ENCODE data around the gene FNDC11.
"Not testable (repeated sequence)": the region's sequence is repeated elsewhere in the genome, so short reads cannot be mapped to it uniquely, and the experiment has no call there.

The FNDC11 gene

GRCh38 chr20:63553251-63553932 is 567 bp upstream of the FNDC11 start:
- DNase-seq (ENCODE audit: low read depth in 2 of 2) = peak; percentile 34 to 59

DNA sequence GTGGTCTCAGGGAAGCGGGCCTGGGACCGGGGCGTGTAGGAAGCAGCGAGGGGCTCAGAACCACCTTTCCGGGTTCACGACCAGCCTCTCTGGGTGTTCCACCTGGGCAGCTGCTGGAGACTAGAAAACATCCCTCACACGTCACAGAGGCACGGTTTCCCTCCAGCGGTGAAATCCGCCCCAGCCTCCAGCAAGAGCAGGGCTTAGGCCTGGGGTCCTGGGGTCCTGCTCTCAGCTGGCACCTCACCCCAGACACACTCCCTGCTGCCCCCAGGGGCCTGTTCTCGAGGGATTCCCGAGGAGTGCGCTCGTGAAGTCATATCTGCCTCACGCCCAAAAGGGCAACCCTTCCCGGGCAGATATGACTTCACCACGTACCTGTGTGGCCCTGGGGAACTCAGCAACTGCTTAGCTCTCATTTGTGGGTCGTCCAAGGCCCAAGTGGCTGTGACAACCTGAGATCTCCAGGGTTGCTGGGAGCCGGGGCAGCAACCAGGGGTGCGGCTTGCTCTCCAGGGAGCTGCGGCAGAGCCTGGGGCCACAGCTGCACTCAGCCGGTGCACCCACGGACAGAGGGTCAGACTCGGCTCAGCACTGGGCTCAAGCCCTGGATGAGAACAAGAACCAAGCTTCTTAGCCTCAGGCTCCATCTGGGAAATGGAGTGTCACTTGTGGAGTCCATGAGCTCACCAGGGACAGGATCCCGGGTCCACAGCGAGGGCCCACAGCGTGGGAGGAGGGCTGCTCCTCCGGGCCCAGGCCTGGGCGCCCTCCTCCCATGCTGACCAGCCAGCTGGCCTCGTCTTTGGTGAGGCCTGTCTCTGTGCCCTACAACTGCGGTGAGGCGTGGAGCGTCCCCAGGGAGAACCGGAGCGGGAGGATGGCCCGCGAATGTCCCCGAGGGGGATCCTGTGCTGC is 661 bp downstream of the FNDC11 start:
- DNase-seq (ENCODE audit: low read depth in 2 of 2) = no peak

DNA sequence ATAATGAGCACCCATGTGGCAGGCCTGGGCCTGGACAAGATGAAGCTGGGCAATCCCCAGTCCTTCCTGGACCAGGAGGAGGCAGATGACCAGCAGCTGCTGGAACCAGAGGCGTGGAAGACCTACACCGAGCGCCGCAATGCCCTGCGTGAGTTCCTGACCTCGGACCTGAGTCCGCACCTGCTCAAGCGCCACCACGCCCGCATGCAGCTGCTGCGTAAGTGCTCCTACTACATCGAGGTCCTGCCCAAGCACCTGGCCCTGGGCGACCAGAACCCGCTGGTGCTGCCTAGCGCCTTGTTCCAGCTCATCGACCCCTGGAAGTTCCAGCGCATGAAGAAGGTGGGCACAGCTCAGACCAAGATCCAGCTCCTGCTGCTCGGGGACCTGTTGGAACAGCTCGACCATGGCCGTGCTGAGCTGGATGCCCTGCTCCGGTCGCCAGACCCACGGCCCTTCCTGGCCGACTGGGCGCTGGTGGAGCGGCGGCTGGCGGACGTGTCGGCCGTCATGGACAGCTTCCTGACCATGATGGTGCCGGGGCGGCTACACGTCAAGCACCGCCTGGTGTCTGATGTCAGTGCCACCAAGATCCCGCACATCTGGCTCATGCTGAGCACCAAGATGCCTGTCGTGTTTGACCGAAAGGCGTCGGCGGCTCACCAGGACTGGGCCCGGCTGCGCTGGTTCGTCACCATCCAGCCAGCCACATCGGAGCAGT is 1.9 kb downstream of the FNDC11 start:
- no peak for DNase-seq (ENCODE audit: low read depth in 2 of 2)

GRCh38 chr20:63556873-63557478 is 3.0 kb downstream of the FNDC11 start:
- no peak for DNase-seq (ENCODE audit: low read depth in 2 of 2)

- DNase-seq (ENCODE audit: low read depth in 2 of 2) = no peak
Measured at GRCh38 chr20:63557481-63557891, 3.5 kb downstream of the FNDC11 start.

GRCh38 chr20:63558804-63559484 is 5.0 kb downstream of the FNDC11 start:
- no peak for DNase-seq (ENCODE audit: low read depth in 2 of 2)

GRCh38 chr20:63559485-63560332 is 5.8 kb downstream of the FNDC11 start:
- DNase-seq (ENCODE audit: low read depth in 2 of 2) = not testable (repeated sequence)

GRCh38 chr20:63560333-63560805 is 6.4 kb downstream of the FNDC11 start:
- DNase-seq (ENCODE audit: low read depth in 2 of 2) = no peak

- DNase-seq (ENCODE audit: low read depth in 2 of 2) = no peak
Measured at GRCh38 chr20:63560856-63561609, 7.1 kb downstream of the FNDC11 start.

DNA sequence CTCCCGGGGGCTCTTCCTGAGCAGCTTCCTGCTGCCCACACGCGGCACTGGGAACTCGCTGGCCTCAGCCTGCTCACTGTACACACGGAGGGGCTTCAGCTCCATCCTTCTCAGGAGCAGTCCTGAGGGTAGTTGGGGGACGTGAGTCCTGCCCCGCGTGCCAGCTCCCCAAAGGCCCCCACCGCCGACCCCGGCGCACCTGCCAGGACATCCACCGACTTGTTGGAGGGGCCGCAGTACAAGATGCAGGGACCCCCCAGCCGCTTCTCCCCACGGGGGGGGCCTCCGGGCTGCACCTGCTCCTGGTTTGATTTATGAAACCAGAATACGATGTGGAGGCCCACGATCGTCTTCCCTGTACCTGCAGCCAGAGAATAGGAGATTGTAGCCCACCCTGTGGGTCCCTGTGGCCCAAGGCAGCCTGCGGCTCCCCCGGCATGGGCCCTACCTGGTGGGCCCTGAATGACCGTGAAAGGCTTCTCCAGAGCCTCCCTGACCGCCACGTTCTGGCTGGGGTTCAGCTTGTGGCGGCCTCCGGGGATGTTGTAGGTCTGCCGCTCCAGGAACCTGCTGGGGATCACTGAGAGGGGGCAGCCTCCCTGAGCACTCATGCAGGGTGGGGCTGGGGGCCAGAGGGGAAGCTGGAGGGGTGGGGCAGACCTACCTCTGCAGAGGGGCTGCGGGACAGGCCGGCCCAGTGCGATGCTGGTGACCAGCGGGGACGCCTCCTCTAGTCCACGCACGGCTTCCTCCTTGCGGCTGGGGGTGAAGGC is 7.9 kb downstream of the FNDC11 start:
- no peak for DNase-seq (ENCODE audit: low read depth in 2 of 2)

GRCh38 chr20:63562461-63563224 is 8.7 kb downstream of the FNDC11 start:
- DNase-seq (ENCODE audit: low read depth in 2 of 2) = no peak

GRCh38 chr20:63563225-63563935 is 9.4 kb downstream of the FNDC11 start:
- no peak for DNase-seq (ENCODE audit: low read depth in 2 of 2)

- DNase-seq (ENCODE audit: low read depth in 2 of 2) = no peak
Measured at GRCh38 chr20:63564036-63564810, 10.3 kb downstream of the FNDC11 start.

GRCh38 chr20:63565021-63565698 is 11.2 kb downstream of the FNDC11 start:
- no peak for DNase-seq (ENCODE audit: low read depth in 2 of 2)

DNA sequence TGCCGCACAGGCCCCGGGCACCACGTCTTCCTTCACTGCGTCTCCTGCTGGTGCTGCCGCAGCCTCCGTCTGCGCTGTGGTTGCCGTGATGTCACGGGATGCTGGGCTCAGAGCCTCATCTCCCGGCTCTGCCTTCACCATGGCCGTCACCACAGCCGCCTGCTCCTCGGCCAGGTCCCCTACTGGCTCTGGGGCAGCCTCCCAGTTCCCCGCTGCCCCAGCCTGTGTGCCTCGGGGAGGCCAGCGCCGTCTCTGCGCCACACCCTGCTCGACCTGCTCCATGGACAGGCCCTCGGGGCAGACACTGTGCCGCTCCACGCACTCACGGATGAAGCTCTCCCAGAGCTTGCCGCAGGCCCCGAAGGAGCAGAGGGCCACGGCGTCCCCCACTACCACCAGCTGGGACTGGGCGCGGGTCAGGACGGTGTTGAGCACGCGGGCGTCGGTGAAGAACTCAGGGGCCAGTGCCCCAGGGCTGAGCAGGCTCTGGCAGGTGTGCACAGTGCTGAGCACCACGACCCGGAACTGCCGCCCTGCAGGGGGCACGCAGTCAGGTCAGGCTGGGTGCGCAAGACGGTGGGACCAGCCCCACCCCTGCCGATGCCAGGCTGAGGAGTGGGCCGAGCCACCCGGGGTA is 11.9 kb downstream of the FNDC11 start:
- DNase-seq (ENCODE audit: low read depth in 2 of 2) = no peak
